DMS53 treated with DMSO at 0.1 percent for 48 hours (cell line): ENCODE measurements around the gene RDH16.
"Not testable (repeated sequence)": the region's sequence is repeated elsewhere in the genome, so short reads cannot be mapped to it uniquely, and the experiment has no call there.

Source experiments
- DNase-seq: peaks from one replicate; lab custom pipeline; 2025; ENCODE audit not compliant: unreplicated experiment; lab: John Stamatoyannopoulos, UW

RDH16 gene

DNA sequence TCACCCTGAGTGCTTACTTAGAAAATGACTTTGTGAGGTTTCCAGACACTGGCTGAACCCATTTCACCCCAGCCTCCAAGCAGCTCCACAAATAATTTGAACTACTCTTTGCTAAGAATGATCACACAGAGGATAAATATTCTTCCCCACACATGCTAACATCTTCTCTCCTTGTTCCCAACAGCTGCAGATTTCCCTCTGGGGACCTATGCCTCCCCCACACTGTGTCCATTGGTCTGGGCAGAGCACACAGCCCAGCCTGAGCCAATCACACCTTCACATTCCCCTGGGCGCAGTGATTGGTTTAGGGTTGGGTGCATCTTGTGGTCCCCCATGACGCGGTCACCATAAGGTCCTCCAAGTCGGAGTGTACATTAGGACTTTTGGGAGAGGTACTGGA lies 30.1 kb downstream of the RDH16 start:
- no peak for DNase-seq

DNA sequence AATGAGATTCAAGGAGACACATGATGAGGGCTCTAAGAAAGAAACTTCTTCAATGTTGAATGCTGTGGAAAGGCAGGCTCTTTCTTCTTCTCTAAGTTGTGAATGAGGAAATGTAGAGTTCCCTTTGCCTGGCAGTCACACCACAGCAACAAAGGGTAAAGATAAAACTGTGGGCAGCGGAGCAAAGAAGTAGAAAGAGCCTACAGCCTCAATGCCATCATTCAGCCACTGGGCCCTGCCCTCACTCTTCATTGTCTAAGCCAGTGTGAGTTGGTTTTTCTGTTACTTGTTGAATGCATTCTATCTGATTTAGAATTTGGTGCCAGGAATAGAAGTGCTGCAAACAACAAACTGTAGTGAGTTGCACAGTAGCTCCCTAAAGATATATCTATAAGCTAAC lies 35.4 kb downstream of the RDH16 start:
- no peak for DNase-seq

DNA sequence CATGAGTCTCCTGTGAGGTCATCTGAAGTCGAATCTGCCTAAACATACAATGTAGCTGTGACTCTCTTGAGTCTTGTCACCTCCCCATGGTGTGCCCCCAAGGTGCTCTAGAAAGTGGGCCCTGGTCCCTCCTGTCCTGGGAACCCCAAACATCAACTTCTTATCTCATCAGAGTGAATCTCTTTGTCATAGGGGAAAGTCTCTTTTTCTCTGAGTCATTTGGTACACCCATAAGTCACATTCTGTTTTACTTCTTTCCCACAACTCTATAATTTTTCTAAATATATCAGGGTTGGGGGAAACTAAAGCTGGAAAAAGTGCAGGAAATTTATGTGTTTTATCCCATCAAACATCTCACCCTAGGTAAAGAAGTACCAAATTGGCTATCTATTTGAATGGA lies 36.1 kb downstream of the RDH16 start:
- no peak for DNase-seq

DNA sequence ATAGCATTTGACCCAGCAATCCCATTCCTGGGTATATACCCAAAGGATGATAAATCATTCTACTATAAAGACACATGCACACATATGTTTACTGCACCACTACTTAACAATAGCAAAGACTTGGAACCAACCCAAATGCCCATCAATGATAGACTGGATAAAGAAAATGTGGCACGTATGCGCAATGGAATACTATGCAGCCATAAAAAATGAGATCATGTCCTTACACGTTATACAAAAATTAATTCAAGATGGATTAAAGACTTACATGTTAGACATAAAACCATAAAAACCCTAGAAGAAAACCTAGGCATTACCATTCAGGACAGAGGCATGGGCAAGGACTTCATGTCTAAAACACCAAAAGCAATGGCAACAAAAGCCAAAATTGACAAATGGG lies 39.3 kb downstream of the RDH16 start:
- DNase-seq = not testable (repeated sequence)

DNA sequence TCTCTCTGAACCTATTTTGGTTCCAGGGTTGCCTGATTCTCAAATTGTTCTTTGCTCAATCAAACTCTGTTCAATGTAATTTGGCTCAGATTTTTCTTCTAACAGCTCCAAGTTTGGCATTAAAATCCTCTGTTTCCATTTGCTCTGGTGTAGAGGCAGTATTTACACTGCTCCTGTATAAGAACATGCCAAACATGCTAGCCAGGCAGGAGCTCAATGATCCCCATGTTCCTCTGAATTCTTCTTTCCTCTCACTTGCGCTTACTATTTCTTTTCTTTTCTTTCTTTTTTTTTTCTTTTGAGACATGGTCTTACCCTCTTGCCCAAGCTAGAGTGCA lies 40.4 kb downstream of the RDH16 start:
- no peak for DNase-seq

DNA sequence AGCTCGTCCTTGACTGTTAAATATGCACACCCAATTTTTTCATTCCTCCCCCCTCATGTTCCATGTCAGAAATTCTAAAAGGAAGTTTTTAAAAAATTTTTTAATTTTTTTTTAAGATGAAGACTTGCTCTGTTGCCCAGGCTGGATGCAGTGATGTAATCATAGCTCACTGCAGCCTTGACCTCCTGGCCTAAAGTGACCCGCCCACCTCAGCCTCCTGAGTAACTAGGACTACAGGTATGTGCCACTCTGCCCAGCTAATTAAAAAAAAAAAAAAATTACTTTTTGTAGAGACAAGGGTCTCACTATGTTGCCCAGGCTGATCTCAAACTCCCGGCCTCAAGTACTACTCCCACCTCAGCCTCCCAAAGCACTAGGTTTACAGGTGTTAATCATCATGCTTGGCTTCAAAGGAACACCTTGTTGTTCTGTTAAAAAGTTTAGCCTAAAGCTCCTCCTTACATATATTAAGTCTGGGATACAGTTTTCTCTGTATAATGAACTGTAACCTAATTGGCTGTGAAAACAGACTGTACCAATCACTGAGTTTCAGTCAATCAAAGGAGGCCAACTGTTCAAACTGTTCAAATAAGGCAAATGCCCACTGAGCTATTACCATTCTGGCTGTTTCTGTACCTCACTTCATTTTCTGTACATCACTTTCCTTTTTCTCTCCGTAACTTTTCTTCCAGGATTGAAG lies 41.0 kb downstream of the RDH16 start:
- DNase-seq = no peak

DNA sequence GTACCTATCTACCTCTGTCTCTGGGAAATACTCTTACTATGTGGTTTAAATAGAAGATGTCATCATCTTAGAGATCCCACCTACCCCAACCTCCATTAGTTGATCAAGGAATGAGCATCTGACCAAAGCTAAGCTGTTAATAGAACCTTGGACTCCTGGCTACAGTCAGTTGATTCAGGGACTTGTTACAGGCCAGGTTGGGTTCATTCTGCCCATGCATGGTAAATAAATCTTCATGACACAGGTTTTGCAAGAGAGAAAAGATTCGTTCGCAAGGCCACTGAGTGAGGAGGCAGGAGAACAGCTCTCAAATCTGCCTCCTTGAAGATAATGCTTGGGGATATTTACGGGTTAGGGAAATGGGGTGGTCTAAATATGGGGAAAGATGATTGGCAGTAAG lies 42.7 kb downstream of the RDH16 start:
- no peak for DNase-seq

DNA sequence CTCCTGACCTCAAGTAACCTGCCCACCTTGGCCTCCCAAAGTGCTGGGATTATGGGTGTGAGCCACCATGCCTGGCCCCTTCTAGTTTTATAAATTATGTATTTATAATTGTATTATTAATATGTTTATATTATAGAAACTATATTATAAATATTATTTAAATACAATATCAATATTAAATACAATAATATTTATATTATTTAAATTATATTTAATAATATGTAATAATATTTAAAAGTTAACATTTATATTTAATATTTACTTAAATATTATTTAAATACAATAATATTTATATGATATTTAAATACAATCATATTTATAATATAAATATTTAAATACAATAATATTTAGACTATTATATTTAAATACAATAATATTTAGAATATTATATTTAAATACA lies 43.2 kb downstream of the RDH16 start:
- no peak for DNase-seq

DNA sequence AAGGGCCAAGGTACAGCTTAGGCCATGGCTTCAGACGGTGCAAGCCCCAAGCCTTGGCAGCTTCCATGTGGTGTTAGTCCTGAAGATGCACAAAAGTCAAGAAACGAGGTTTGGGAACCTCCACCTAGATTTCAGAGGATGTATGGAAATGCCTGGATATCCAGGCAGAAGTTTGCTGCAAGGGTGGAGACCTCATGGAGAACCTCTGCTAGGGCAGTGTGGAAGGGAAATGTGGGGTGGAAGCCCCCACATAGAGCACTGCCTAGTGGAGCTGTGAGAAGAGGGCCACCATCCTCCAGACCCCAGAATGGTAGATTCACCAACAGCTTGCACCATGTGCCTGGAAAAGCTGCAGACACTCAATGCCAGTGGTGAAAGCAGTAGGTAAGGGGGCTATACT lies 48.0 kb downstream of the RDH16 start:
- not testable (repeated sequence) for DNase-seq

DNA sequence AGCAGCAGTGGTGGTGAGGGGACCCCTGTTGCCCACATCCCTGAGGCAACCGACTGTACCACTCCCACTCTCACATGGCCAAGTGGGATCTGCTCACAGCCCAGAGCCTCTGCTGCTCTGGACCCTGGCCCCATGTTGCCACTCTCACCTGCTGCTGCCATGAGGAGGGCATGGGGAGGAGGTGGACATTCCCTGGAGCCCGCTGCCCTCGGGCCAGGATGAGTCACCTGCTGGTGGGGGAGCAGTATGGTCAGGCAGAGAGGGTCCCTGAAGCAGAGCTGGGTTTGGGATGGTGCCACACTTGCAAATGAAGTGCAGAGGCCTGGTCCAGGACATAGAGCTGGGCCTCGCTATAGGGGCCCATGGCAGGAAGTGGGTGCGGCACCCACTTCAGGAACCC lies 49.3 kb downstream of the RDH16 start:
- no peak for DNase-seq

DNA sequence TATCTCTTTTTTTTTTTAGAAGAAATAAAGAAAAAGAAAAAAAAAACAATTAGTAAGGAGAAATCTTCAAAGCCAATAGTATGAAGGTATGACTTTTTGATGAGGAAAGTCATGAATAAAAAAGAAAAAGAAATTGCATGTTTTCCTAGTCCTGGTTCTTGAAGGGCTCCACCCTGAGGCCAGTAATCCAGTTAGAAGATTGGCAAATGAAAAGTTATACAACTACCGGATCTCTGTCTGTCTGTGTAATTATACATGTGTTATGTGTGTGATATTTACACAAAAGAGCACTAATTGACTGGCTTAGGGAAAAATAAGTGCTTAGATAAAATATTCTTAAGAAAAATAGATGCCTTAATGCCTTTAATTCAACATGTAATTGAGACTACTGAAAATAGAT lies 51.6 kb downstream of the RDH16 start:
- no peak for DNase-seq

DNA sequence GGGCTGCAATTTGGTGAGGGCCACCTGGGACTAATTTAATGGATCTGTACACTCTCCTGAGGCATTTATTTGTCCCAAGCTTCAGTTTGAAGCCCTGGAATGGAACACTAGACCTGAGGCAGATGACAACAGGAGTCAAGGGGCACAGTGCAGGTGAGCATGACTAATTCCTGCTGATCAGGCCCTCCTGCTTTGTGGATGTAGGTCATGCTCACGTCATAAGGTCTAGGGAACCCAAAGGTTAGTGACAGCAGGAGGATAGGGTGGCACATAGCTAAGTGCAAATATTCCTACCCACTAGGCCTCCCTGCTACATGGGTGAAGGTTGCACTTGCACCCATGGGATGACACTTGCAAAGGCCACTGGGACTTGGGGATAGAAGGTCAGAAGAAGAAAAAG lies 54.0 kb downstream of the RDH16 start:
- DNase-seq = no peak
